22Rv1 (cell line): ENCODE results near the gene CROCC2.

Experiments used
- CTCF ChIP-seq: fragments of 450-650 bp; IDR thresholded peaks from 2 replicates; pipeline ENCODE4 v1.5.1; 2017; ENCODE audit warnings: mild to moderate bottlenecking
- ZFX ChIP-seq: fragments of 450-650 bp; IDR thresholded peaks from 2 replicates; pipeline ENCODE4 v1.6.1; 2017; ENCODE audit warnings: antibody characterized with exemption, borderline replicate concordance

- TF ChIP-seq CTCF (no peak), ZFX (no peak)
Observed at GRCh38 chr2:240921995-240922244, 15.8 kb downstream of the CROCC2 start.
